Measurements from ENCODE around the gene MLH3.

Gene MLH3

DNA sequence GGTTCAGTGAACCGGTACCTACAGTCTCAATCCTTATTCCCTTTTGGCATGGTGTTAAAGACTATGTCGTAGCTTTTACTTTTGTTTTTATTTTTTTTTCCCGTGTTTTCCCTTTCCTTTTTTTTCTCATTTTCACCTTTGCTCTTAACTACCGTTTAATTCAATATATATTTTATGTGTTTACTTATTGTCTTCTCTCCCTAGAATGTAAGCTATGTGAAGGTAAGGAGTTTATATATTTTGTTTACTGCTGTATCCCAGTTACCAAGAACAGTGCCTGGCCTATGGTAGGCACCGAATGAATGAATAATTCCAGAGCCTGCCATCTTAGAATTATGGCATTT is 261 bp upstream of the MLH3 start:
- ChIA-PET CTCF (interaction anchor here (0.7 to 2.3 kb wide), 4 partner anchors 11 to 190 kb away, joined by 3 to 6 read pairs (median 4); no protein-coding TSS in a partner anchor), POLR2A (interaction anchor here (0.8 kb wide), 1 partner anchor 12 kb away, joined by 3 read pairs; the partner anchor contains the start of gene ACYP1)
- TF ChIP-seq, protein P1, sequence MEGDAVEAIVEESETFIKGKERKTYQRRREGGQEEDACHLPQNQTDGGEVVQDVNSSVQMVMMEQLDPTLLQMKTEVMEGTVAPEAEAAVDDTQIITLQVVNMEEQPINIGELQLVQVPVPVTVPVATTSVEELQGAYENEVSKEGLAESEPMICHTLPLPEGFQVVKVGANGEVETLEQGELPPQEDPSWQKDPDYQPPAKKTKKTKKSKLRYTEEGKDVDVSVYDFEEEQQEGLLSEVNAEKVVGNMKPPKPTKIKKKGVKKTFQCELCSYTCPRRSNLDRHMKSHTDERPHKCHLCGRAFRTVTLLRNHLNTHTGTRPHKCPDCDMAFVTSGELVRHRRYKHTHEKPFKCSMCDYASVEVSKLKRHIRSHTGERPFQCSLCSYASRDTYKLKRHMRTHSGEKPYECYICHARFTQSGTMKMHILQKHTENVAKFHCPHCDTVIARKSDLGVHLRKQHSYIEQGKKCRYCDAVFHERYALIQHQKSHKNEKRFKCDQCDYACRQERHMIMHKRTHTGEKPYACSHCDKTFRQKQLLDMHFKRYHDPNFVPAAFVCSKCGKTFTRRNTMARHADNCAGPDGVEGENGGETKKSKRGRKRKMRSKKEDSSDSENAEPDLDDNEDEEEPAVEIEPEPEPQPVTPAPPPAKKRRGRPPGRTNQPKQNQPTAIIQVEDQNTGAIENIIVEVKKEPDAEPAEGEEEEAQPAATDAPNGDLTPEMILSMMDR (IDR thresholded peaks at IDR 0.05; ENCODE audit: control extremely low read depth, extremely low read depth, low read depth, missing control alignments), result no peak
- DNase-seq (ENCODE audit: extremely low spot score), result no peak

DNA sequence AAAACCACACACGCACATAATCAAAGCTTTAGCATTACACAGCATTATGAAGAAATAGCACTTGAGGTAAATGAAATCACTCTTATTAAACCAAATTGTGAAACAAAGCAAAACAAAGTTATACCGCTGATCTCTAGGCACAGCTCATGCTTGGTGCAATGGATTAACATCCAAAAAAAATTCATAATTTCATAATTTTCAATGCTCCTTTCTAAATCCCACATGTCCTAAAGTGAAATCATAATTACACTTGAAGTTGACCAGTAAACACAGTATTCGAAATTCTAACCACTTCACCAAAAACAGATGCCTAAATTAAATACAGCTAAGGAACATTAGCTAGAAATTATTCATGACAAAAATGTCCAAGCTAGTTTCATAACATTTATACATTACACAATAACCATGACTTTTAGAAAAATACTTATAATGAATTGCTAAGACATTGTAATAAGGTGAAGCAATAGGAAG is 1.5 kb downstream of the MLH3 start:
- CTCF ChIA-PET, result interaction anchor here (1.0 to 2.3 kb wide), 6 partner anchors 15 to 104 kb away, joined by 3 to 10 read pairs (median 4); partner anchors contain the start of gene ACYP1
- DNase-seq (ENCODE audit: extremely low spot score), result no peak
- POLR2A ChIA-PET, result no interaction called here
- TF ChIP-seq, protein P1 (IDR thresholded peaks at IDR 0.05; ENCODE audit: control extremely low read depth, extremely low read depth, low read depth, missing control alignments), result no peak

DNA sequence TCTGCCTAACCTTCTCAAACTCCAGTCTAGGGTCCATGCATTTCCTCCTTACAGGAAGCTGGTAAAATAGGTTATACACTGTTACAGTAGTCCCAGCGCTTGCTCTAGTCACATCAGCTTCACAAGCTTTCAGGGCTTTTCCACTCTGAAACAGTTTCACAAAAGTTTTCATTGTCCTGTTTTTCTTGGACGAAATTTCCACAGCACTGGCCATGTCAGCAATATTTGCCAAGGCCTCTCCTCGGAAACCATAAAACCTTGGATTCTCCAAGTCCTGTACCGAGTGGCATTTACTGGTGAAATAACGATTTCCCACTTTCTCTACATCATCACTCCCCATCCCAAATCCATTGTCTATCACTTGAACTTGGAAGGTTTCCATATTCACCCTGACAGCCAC is 2.1 kb downstream of the MLH3 start:
- CTCF ChIA-PET, result interaction anchor here (1.0 to 2.3 kb wide), 7 partner anchors 9 to 103 kb away, joined by 3 to 10 read pairs (median 4); partner anchors contain the start of gene ACYP1

DNA sequence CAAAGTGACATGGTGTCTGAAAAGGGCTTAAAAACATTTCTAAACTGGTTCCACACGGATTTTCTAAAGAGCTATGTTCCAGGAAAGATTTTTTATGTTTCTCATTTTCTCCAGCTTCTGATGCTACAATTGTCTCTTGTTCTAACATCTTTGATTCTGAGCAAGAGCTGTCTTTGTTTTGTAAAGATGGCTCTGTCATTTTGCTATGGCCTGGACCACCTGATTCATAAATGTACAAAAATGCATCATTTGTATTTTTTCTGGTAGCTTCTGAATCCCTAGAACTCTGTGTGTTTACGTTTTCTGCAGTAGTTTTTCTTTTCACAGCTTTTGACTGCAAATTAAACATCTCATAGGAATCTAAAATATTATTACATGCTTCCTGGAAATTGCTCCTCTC is 3.2 kb downstream of the MLH3 start:
- CTCF ChIA-PET, result interaction anchor here (1.1 to 2.3 kb wide), 3 partner anchors 16 to 102 kb away, joined by 3 to 10 read pairs (median 7); partner anchors contain the start of gene ACYP1
- POLR2A ChIA-PET, result no interaction called here

More for the DNA sequence above, 2.1 kb downstream of the MLH3 start:
- TF ChIP-seq, protein P1 (IDR thresholded peaks at IDR 0.05; ENCODE audit: control extremely low read depth, extremely low read depth, low read depth, missing control alignments), result no peak
- POLR2A ChIA-PET, result no interaction called here
- DNase-seq (ENCODE audit: extremely low spot score), result no peak

DNA sequence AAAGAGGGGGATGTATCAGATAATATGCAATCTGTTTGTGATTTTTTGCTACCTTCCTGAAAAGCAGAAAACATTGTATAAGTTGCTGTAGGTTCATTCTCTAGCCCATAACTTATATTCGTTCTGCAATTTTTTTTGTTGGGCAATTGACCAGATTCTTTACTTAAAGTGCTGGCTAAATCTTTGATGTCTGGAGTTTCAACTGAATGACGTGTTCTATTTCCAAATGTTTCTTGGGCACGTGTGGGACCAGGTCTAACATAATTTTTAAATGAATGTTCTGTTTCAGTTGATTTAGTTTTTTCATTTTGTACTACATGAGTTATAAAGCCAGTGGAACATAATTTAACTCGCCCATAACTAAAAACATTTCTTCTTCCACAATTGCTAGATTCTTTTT is 3.8 kb downstream of the MLH3 start:
- TF ChIP-seq, protein P1 (IDR thresholded peaks at IDR 0.05; ENCODE audit: control extremely low read depth, extremely low read depth, low read depth, missing control alignments), result no peak
- ChIA-PET CTCF (interaction anchor here (2.3 kb wide), 1 partner anchor 102 kb away, joined by 7 read pairs; no protein-coding TSS in a partner anchor), POLR2A (no interaction called here)
- DNase-seq (ENCODE audit: extremely low spot score), result no peak

More for the DNA sequence above, 3.2 kb downstream of the MLH3 start:
- TF ChIP-seq, protein P1 (IDR thresholded peaks at IDR 0.05; ENCODE audit: control extremely low read depth, extremely low read depth, low read depth, missing control alignments), result no peak
- no peak for DNase-seq (ENCODE audit: extremely low spot score)

DNA sequence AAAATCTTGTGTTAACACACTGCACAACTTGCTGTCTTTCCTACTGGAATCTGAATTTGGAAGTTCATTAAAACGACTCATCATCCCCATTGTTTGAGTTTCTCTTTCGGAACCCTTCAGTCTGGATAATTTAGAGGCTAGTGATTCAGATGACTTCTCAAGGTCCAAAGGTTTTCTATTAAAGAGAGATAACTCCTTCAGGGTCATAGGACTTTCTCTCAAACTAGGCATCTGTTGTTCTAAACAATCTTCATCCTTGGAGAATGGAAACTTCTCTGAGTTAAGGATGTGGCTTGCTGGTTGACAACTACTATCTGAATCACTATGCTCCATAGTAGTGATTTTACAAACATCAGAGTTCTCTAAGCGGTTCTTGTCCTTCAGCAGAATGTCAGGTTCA is 4.4 kb downstream of the MLH3 start:
- ChIA-PET CTCF (no interaction called here), POLR2A (interaction anchor here (0.6 kb wide), 1 partner anchor 108 kb away, joined by 4 read pairs; no protein-coding TSS in a partner anchor)
- DNase-seq (ENCODE audit: extremely low spot score), result no peak
- TF ChIP-seq, protein P1 (IDR thresholded peaks at IDR 0.05; ENCODE audit: control extremely low read depth, extremely low read depth, low read depth, missing control alignments), result no peak
